Activated CD8-positive, alpha-beta memory T cell treated with anti-CD3 and anti-CD28 coated beads for 36 hours (primary cell): ENCODE measurements around the gene EPOP. TPM values are rescaled to one million over a fixed set of nuclear protein-coding genes. Genes with fewer than 3 reads are reported as not detected.
"Not testable (repeated sequence)": the region's sequence is repeated elsewhere in the genome, so short reads cannot be mapped to it uniquely, and the experiment has no call there.

ENCODE experiments used
- CTCF ChIA-PET: fragments of 350-600 bp; sonication (Branson Sonifier 250); formaldehyde crosslinking; loops from one replicate; lab custom pipeline; 2021; ENCODE audit warnings: antibody characterized with exemption; lab: Charles Lee
- POLR2A ChIA-PET: fragments of 350-600 bp; sonication (Branson Sonifier 250); formaldehyde crosslinking; loops from one replicate; lab custom pipeline; 2021; ENCODE audit warnings: antibody characterized with exemption; lab: Charles Lee
- total RNA-seq, 2 experiments: library from RNA; stranded (reverse); gene quantifications; one replicate each; pipeline ENCODE4 v1.2.3, GENCODE V29; 2021

The EPOP gene
- total RNA-seq, 2 experiments from 2014 or later, result 56.1 to 56.7 TPM

- ChIA-PET POLR2A (no interaction called here), CTCF (no interaction called here)
Measured at GRCh38 chr17:38627957-38628356, 46.8 kb downstream of the EPOP start.

- CTCF ChIA-PET, result interaction anchor here (0.9 kb wide), 1 partner anchor 15 kb away, joined by 3 read pairs; no protein-coding TSS in a partner anchor
- POLR2A ChIA-PET, result not testable (repeated sequence)
Measured at GRCh38 chr17:38626606-38627226, 48.0 kb downstream of the EPOP start.

- ChIA-PET CTCF (interaction anchor here (0.6 to 0.9 kb wide), 2 partner anchors 14 to 527 kb away, joined by 3 read pairs; no protein-coding TSS in a partner anchor), POLR2A (no interaction called here)
Measured at GRCh38 chr17:38625482-38625881, 49.3 kb downstream of the EPOP start.

GRCh38 chr17:38624782-38625355, 49.9 kb downstream of the EPOP start:
- ChIA-PET POLR2A (interaction anchor here (1.0 kb wide), 1 partner anchor 21 kb away, joined by 3 read pairs; no protein-coding TSS in a partner anchor), CTCF (interaction anchor here (0.6 to 0.7 kb wide), 2 partner anchors 528 to 960 kb away, joined by 3 to 4 read pairs; no protein-coding TSS in a partner anchor)

Other genes starting within 250 kb of the EPOP start
- under 1 TPM; 0.13 to 0.27 TPM for gene ARHGAP23, start 246.5 kb downstream of the EPOP start, total RNA-seq
- gene SRCIN1, start 69.0 kb downstream of the EPOP start, total RNA-seq, result under 1 TPM; 0.06 to 0.15 TPM
- 100 to 1,000 TPM; 182 to 185 TPM for gene MLLT6, start 30.3 kb upstream of the EPOP start, total RNA-seq
- gene CISD3, start 55.4 kb upstream of the EPOP start, total RNA-seq, result 10 to 100 TPM; 67.4 to 69.0 TPM
- 1 to 10 TPM; 1.2 to 1.4 TPM for gene PCGF2, start 73.4 kb upstream of the EPOP start, total RNA-seq
- gene PSMB3, start 77.8 kb upstream of the EPOP start, total RNA-seq, result 100 to 1,000 TPM; 299 to 330 TPM
- 10 to 100 TPM; 37.3 to 47.1 TPM for gene PIP4K2B, start 124.6 kb upstream of the EPOP start, total RNA-seq
- gene CWC25, start 150.4 kb upstream of the EPOP start, total RNA-seq, result 10 to 100 TPM; 22.8 to 24.5 TPM
- gene RPL23, start 178.8 kb upstream of the EPOP start, total RNA-seq, result 1,000 to 10,000 TPM; 1,971 to 2,017 TPM
- 100 to 1,000 TPM; 130 to 132 TPM for gene LASP1, start 195.1 kb upstream of the EPOP start, total RNA-seq